GM23338 (cell line): Measurements from ENCODE around the gene DAB2. TPM values are rescaled to one million over a fixed set of nuclear protein-coding genes. Genes with fewer than 3 reads are reported as not detected.

Experiments
- ATAC-seq: fragments of 200-7000 bp; cut with Tn5 transposase; 3 replicates; pipeline ENCODE4 v1.9.1; 2020
- DNase-seq: peaks from one replicate; pipeline ENCODE4 v3.0.0-alpha.2; 2015; ENCODE audit warnings: low spot score
- H2AFZ ChIP-seq: fragments of 200-600 bp; sonication (generic); 2 replicates; pipeline ENCODE4 v1.8.0; 2016; ENCODE audit warnings: antibody characterized with exemption, mild to moderate bottlenecking, moderate library complexity
- H3F3A ChIP-seq: fragments of 200-600 bp; sonication (generic); replicated peaks from 2 replicates; pipeline ENCODE4 v1.8.0; 2017; ENCODE audit warnings: antibody characterized with exemption, mixed run types, low read depth
- H3K27ac ChIP-seq: fragments of 200-600 bp; sonication (generic); 2 replicates; pipeline ENCODE4 v1.6.1; 2016; ENCODE audit warnings: low read depth
- H3K27me3 ChIP-seq: fragments of 200-600 bp; sonication (generic); 2 replicates; pipeline ENCODE4 v1.8.0; 2016; ENCODE audit warnings: mild to moderate bottlenecking, mixed run types, moderate library complexity; ENCODE audit not compliant: insufficient read depth
- H3K36me3 ChIP-seq: fragments of 200-600 bp; sonication (generic); 2 replicates; pipeline ENCODE4 v1.8.0; 2016; ENCODE audit warnings: mild to moderate bottlenecking; ENCODE audit not compliant: insufficient read depth
- H3K4me1 ChIP-seq: fragments of 200-600 bp; sonication (generic); 2 replicates; pipeline ENCODE4 v1.8.0; 2016; ENCODE audit warnings: mild to moderate bottlenecking, moderate library complexity; ENCODE audit not compliant: insufficient read depth
- H3K4me2 ChIP-seq: fragments of 200-600 bp; sonication (generic); 2 replicates; pipeline ENCODE4 v1.7.1; 2017; ENCODE audit warnings: mixed run types
- H3K4me3 ChIP-seq: fragments of 200-600 bp; sonication (generic); 2 replicates; pipeline ENCODE4 v1.6.1; 2016; ENCODE audit warnings: mixed run types
- H3K79me2 ChIP-seq: fragments of 200-600 bp; sonication (generic); replicated peaks from 2 replicates; pipeline ENCODE4 v1.8.0; 2017; ENCODE audit warnings: mild to moderate bottlenecking; ENCODE audit not compliant: insufficient read depth
- H3K9me2 ChIP-seq: fragments of 200-600 bp; sonication (generic); 2 replicates; pipeline ENCODE4 v1.8.0; 2017; ENCODE audit not compliant: insufficient read depth
- H4K20me1 ChIP-seq: fragments of 200-600 bp; sonication (generic); replicated peaks from 2 replicates; pipeline ENCODE4 v1.8.0; 2017; ENCODE audit warnings: mild to moderate bottlenecking; ENCODE audit not compliant: insufficient read depth
- H3K27ac Mint-ChIP-seq: 2 replicates; pipeline ENCODE4 v1.8.0; 2020; ENCODE audit warnings: inconsistent platforms, mild to moderate bottlenecking, moderate library complexity, mixed read lengths
- H3K27me3 Mint-ChIP-seq: 3 replicates; pipeline ENCODE4 v1.8.0; 2022; ENCODE audit warnings: low read depth, mild to moderate bottlenecking, moderate library complexity, mixed read lengths, inconsistent platforms; ENCODE audit not compliant: insufficient read depth, poor library complexity
- H3K36me3 Mint-ChIP-seq: 3 replicates; pipeline ENCODE4 v1.8.0; 2021; ENCODE audit warnings: low read depth, mild to moderate bottlenecking, inconsistent platforms, moderate library complexity, mixed read lengths
- H3K4me1 Mint-ChIP-seq: 3 replicates; pipeline ENCODE4 v1.8.0; 2020; ENCODE audit warnings: mild to moderate bottlenecking, inconsistent platforms, mixed read lengths
- H3K4me3 Mint-ChIP-seq: 3 replicates; pipeline ENCODE4 v1.8.0; 2021; ENCODE audit warnings: moderate library complexity, mild to moderate bottlenecking, inconsistent platforms, mixed read lengths
- H3K9me3 Mint-ChIP-seq: 3 replicates; pipeline ENCODE4 v1.8.0; 2020; ENCODE audit warnings: moderate library complexity, mild to moderate bottlenecking, inconsistent platforms, mixed read lengths
- ETS1 ChIP-seq: IDR thresholded peaks from 2 replicates; pipeline ENCODE4 v1.6.1; 2016; ENCODE audit warnings: antibody characterized with exemption
- EZH2 ChIP-seq: fragments of 200-600 bp; sonication (generic); IDR thresholded peaks from one replicate; pipeline ENCODE4 v1.8.0; 2017; ENCODE audit warnings: antibody characterized with exemption, mild to moderate bottlenecking, low read depth; ENCODE audit not compliant: unreplicated experiment
- JUNB ChIP-seq: IDR thresholded peaks from one replicate; pipeline ENCODE4 v1.6.1; 2016; ENCODE audit warnings: antibody characterized with exemption; ENCODE audit not compliant: unreplicated experiment
- NANOG ChIP-seq: IDR thresholded peaks from 2 replicates; pipeline ENCODE4 v1.6.1; 2016; ENCODE audit warnings: antibody characterized with exemption, borderline replicate concordance
- STAT1 ChIP-seq: IDR thresholded peaks from one replicate; pipeline ENCODE4 v1.6.1; 2016; ENCODE audit warnings: antibody characterized with exemption; ENCODE audit not compliant: unreplicated experiment
- ZNF114 ChIP-seq: fragments of 250-450 bp; sonication (Bioruptor Pico); IDR thresholded peaks from 2 replicates; pipeline ENCODE4 v1.5.0; 2020; ENCODE audit warnings: mild to moderate bottlenecking, moderate library complexity
- polyA plus RNA-seq: library from polyadenylated mRNA; unstranded; fragments of >200 nt; fragmentation: Nextera tagmentation; extraction: Ambion mirVana; gene quantifications from 2 replicates; pipeline ENCODE4 v1.2.1, GENCODE V29; 2016
- total RNA-seq: library from RNA; depleted of rRNA; stranded (reverse); fragments of >200 nt; shearing (Covaris generic); gene quantifications from 2 replicates; pipeline ENCODE4 v1.2.3, GENCODE V29; 2014
- TF ChIP-seq, protein P1 (sequence below): fragments of 250-450 bp; sonication (Bioruptor Pico); IDR thresholded peaks from 2 replicates; pipeline ENCODE4 v1.5.0; 2020; ENCODE audit warnings: mild to moderate bottlenecking, moderate library complexity
- TF ChIP-seq, protein P2 (sequence below), 2 experiments: fragments of 200-600 bp in 1 of 2; sonication (generic) in 1 of 2; conservative IDR thresholded peaks; 2 replicates each; pipeline versions ENCODE4 v1.5.1 to v1.6.1; 2016 to 2017; ENCODE audit warnings: antibody characterized with exemption in 2 of 2, low read depth in 2 of 2, mild to moderate bottlenecking in 2 of 2, moderate library complexity in 1 of 2
- TF ChIP-seq, protein P3 (sequence below): IDR thresholded peaks from one replicate; pipeline ENCODE4 v1.6.1; 2018; ENCODE audit warnings: antibody characterized with exemption; ENCODE audit not compliant: unreplicated experiment

Gene DAB2
- total and polyA plus RNA-seq, 2 experiments from 2014 or later, result 6.4 to 8.4 TPM

DNA sequence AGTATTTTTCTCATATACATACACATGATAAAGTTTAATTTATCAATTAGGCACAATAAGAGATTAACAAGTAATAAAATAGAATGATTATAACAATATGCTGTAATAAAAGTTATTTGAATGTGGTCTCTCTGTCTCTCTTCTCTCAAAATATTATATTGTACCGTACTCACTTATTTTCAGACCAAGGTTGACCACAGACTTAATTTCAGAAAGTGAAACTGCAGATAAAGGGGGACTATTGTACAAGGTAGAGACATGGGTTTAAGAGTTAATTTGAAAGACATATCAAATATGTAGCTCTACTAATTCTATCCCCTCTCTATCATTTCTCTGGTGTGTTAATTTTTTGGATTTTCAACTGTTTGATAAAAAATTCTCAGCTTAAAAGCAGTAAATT, 40.5 kb downstream of the DAB2 start (continued):
- TF ChIP-seq, protein P1, sequence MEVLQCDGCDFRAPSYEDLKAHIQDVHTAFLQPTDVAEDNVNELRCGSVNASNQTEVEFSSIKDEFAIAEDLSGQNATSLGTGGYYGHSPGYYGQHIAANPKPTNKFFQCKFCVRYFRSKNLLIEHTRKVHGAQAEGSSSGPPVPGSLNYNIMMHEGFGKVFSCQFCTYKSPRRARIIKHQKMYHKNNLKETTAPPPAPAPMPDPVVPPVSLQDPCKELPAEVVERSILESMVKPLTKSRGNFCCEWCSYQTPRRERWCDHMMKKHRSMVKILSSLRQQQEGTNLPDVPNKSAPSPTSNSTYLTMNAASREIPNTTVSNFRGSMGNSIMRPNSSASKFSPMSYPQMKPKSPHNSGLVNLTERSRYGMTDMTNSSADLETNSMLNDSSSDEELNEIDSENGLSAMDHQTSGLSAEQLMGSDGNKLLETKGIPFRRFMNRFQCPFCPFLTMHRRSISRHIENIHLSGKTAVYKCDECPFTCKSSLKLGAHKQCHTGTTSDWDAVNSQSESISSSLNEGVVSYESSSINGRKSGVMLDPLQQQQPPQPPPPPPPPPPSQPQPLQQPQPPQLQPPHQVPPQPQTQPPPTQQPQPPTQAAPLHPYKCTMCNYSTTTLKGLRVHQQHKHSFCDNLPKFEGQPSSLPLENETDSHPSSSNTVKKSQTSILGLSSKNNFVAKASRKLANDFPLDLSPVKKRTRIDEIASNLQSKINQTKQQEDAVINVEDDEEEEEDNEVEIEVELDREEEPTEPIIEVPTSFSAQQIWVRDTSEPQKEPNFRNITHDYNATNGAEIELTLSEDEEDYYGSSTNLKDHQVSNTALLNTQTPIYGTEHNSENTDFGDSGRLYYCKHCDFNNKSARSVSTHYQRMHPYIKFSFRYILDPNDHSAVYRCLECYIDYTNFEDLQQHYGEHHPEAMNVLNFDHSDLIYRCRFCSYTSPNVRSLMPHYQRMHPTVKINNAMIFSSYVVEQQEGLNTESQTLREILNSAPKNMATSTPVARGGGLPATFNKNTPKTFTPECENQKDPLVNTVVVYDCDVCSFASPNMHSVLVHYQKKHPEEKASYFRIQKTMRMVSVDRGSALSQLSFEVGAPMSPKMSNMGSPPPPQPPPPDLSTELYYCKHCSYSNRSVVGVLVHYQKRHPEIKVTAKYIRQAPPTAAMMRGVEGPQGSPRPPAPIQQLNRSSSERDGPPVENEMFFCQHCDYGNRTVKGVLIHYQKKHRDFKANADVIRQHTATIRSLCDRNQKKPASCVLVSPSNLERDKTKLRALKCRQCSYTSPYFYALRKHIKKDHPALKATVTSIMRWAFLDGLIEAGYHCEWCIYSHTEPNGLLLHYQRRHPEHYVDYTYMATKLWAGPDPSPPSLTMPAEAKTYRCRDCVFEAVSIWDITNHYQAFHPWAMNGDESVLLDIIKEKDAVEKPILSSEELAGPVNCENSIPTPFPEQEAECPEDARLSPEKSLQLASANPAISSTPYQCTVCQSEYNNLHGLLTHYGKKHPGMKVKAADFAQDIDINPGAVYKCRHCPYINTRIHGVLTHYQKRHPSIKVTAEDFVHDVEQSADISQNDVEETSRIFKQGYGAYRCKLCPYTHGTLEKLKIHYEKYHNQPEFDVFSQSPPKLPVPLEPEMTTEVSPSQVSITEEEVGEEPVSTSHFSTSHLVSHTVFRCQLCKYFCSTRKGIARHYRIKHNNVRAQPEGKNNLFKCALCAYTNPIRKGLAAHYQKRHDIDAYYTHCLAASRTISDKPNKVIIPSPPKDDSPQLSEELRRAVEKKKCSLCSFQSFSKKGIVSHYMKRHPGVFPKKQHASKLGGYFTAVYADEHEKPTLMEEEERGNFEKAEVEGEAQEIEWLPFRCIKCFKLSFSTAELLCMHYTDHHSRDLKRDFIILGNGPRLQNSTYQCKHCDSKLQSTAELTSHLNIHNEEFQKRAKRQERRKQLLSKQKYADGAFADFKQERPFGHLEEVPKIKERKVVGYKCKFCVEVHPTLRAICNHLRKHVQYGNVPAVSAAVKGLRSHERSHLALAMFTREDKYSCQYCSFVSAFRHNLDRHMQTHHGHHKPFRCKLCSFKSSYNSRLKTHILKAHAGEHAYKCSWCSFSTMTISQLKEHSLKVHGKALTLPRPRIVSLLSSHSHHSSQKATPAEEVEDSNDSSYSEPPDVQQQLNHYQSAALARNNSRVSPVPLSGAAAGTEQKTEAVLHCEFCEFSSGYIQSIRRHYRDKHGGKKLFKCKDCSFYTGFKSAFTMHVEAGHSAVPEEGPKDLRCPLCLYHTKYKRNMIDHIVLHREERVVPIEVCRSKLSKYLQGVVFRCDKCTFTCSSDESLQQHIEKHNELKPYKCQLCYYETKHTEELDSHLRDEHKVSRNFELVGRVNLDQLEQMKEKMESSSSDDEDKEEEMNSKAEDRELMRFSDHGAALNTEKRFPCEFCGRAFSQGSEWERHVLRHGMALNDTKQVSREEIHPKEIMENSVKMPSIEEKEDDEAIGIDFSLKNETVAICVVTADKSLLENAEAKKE (CRISPR knock-in tag), result no peak
- TF ChIP-seq ETS1 (no peak), JUNB (no peak), ZNF114 (CRISPR knock-in tag) (no peak)
- TF ChIP-seq, protein P2, sequence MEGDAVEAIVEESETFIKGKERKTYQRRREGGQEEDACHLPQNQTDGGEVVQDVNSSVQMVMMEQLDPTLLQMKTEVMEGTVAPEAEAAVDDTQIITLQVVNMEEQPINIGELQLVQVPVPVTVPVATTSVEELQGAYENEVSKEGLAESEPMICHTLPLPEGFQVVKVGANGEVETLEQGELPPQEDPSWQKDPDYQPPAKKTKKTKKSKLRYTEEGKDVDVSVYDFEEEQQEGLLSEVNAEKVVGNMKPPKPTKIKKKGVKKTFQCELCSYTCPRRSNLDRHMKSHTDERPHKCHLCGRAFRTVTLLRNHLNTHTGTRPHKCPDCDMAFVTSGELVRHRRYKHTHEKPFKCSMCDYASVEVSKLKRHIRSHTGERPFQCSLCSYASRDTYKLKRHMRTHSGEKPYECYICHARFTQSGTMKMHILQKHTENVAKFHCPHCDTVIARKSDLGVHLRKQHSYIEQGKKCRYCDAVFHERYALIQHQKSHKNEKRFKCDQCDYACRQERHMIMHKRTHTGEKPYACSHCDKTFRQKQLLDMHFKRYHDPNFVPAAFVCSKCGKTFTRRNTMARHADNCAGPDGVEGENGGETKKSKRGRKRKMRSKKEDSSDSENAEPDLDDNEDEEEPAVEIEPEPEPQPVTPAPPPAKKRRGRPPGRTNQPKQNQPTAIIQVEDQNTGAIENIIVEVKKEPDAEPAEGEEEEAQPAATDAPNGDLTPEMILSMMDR (conservative IDR thresholded peaks at IDR 0.05; ENCODE audit: low read depth in 2 of 2), result no peak

DNA sequence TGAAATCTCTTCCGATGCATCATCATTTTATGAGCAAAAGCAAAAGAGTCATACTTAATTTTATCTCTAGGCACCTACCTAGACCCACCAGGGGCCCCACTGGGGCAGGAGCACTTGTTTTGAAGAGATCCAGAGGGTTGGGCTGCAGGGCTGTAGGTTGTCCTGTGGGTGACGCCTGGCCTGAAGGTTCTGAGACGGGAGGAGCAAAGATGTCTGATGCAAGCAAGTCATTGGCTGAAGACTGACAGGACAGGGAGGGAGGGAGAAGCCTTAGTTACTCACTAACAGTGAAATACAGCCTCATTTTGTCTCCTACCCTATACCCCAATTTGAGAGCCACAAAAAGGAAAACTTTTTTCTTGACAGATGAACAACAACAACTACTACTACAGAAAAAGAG, 43.4 kb downstream of the DAB2 start:
- Mint-ChIP-seq H3K4me1 (peaks cover 3% of the 10 kb centered on the region; the same call in 2 of the 3 replicates), H3K4me3 (no peak overlapping the region), H3K9me3 (no peaks in the 10 kb centered on the region), H3K27ac (no peak overlapping the region), H3K27me3 (peaks cover 2% of the 10 kb centered on the region), H3K36me3 (peaks cover 2% of the 10 kb centered on the region; the same call in 1 of the 3 replicates)
- no peaks in the 10 kb centered on the region for H3K27me3 ChIP-seq
- peak; percentile 37 for ATAC-seq
- no peaks in the 10 kb centered on the region for H3K4me1 ChIP-seq
- no peak overlapping the region for H3K4me3 ChIP-seq
- no peaks in the 10 kb centered on the region for H3K36me3 ChIP-seq
- no peaks in the 10 kb centered on the region for H3K79me2 ChIP-seq
- no peaks in the 10 kb centered on the region; the same call in 1 of the 2 replicates for H3K9me2 ChIP-seq
- no peak overlapping the region for H3K4me2 ChIP-seq
- DNase-seq, result no peak
- H3F3A ChIP-seq, result no peaks in the 10 kb centered on the region
- H4K20me1 ChIP-seq, result no peaks in the 10 kb centered on the region
- no peak overlapping the region for H2AFZ ChIP-seq
- H3K27ac ChIP-seq, result no peak overlapping the region
- no peak for TF ChIP-seq ZNF114 (CRISPR knock-in tag)
- TF ChIP-seq, protein P3, sequence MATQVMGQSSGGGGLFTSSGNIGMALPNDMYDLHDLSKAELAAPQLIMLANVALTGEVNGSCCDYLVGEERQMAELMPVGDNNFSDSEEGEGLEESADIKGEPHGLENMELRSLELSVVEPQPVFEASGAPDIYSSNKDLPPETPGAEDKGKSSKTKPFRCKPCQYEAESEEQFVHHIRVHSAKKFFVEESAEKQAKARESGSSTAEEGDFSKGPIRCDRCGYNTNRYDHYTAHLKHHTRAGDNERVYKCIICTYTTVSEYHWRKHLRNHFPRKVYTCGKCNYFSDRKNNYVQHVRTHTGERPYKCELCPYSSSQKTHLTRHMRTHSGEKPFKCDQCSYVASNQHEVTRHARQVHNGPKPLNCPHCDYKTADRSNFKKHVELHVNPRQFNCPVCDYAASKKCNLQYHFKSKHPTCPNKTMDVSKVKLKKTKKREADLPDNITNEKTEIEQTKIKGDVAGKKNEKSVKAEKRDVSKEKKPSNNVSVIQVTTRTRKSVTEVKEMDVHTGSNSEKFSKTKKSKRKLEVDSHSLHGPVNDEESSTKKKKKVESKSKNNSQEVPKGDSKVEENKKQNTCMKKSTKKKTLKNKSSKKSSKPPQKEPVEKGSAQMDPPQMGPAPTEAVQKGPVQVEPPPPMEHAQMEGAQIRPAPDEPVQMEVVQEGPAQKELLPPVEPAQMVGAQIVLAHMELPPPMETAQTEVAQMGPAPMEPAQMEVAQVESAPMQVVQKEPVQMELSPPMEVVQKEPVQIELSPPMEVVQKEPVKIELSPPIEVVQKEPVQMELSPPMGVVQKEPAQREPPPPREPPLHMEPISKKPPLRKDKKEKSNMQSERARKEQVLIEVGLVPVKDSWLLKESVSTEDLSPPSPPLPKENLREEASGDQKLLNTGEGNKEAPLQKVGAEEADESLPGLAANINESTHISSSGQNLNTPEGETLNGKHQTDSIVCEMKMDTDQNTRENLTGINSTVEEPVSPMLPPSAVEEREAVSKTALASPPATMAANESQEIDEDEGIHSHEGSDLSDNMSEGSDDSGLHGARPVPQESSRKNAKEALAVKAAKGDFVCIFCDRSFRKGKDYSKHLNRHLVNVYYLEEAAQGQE, result no peak
- no peak for TF ChIP-seq EZH2
- TF ChIP-seq STAT1, result no peak
- no peak for TF ChIP-seq NANOG
